PFSK-1 (cell line): ENCODE data around the gene MOV10.

ENCODE experiments used
- FOXP2 ChIP-seq: optimal IDR thresholded peaks from 2 replicates; pipeline ENCODE3; 2011; ENCODE audit warnings: borderline replicate concordance, control low read depth, inconsistent platforms; ENCODE audit not compliant: insufficient read depth; ENCODE audit errors: extremely low read length, extremely low read depth
- POLR2AphosphoS5 ChIP-seq: IDR thresholded peaks from 2 replicates; pipeline ENCODE4 v1.6.1; 2012; ENCODE audit warnings: low read depth, mild to moderate bottlenecking, control low read depth, low read length, moderate library complexity
- SIN3A ChIP-seq: IDR thresholded peaks from 2 replicates; pipeline ENCODE4 v1.6.1; 2012; ENCODE audit warnings: mild to moderate bottlenecking, low read length, moderate library complexity, borderline replicate concordance; ENCODE audit not compliant: insufficient read depth
- TAF1 ChIP-seq: IDR thresholded peaks from 2 replicates; pipeline ENCODE4 v1.6.1; 2012; ENCODE audit warnings: low read length, control low read depth, borderline replicate concordance; ENCODE audit not compliant: insufficient read depth
- TF ChIP-seq, protein P1 (sequence below), 2 experiments: IDR thresholded peaks; 2 replicates each; pipeline versions ENCODE4 v1.6.1 to v1.8.0; 2011 to 2012; ENCODE audit warnings: low read depth in 2 of 2, low read length in 2 of 2, control low read depth in 1 of 2, inconsistent platforms in 1 of 2, mild to moderate bottlenecking in 1 of 2, moderate library complexity in 1 of 2; ENCODE audit not compliant: insufficient read depth in 1 of 2

MOV10 gene

DNA sequence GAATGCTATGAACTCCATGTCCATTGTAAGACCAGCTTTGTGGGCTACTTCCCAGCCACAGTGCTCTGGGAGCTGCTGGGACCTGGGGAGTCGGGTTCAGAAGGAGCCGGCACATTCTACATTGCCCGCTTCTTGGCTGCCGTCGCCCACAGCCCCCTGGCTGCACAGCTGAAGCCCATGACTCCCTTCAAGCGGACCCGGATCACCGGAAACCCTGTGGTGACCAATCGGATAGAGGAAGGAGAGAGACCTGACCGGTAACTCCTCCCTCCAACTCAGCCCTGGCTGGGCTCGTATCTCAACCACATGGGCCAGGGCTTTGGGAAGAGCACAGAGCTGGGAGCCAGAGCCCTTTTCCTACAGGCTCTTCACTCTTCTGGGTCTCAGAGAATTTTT, 15.4 kb downstream of the MOV10 start:
- TF ChIP-seq TAF1 (no peak), FOXP2 (no peak), POLR2AphosphoS5 (no peak), SIN3A (no peak)
- TF ChIP-seq, protein P1, sequence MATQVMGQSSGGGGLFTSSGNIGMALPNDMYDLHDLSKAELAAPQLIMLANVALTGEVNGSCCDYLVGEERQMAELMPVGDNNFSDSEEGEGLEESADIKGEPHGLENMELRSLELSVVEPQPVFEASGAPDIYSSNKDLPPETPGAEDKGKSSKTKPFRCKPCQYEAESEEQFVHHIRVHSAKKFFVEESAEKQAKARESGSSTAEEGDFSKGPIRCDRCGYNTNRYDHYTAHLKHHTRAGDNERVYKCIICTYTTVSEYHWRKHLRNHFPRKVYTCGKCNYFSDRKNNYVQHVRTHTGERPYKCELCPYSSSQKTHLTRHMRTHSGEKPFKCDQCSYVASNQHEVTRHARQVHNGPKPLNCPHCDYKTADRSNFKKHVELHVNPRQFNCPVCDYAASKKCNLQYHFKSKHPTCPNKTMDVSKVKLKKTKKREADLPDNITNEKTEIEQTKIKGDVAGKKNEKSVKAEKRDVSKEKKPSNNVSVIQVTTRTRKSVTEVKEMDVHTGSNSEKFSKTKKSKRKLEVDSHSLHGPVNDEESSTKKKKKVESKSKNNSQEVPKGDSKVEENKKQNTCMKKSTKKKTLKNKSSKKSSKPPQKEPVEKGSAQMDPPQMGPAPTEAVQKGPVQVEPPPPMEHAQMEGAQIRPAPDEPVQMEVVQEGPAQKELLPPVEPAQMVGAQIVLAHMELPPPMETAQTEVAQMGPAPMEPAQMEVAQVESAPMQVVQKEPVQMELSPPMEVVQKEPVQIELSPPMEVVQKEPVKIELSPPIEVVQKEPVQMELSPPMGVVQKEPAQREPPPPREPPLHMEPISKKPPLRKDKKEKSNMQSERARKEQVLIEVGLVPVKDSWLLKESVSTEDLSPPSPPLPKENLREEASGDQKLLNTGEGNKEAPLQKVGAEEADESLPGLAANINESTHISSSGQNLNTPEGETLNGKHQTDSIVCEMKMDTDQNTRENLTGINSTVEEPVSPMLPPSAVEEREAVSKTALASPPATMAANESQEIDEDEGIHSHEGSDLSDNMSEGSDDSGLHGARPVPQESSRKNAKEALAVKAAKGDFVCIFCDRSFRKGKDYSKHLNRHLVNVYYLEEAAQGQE (IDR thresholded peaks at IDR 0.05; ENCODE audit: insufficient read depth in 1 of 2, low read depth in 2 of 2, low read length in 2 of 2), result no peak

DNA sequence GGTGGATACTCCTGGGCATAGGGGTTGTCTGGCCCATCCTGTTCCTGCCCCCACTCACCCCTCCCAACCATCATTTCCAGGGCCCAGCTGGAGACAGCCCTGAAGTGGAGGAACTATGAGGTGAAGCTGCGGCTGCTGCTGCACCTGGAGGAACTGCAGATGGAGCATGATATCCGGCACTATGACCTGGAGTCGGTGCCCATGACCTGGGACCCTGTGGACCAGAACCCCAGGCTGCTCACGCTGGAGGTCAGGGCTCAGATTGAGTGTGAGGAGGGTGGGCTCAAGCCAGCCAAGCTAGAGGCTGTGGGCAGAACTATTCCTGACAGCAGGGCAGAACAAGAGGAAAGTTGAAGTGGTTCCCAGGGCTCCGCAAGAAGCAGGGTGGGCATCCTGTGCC, 18.2 kb downstream of the MOV10 start:
- TF ChIP-seq, protein P1 (IDR thresholded peaks at IDR 0.05; ENCODE audit: insufficient read depth in 1 of 2, low read depth in 2 of 2, low read length in 2 of 2), result no peak
- TF ChIP-seq POLR2AphosphoS5 (no peak), SIN3A (no peak), FOXP2 (no peak), TAF1 (no peak)

DNA sequence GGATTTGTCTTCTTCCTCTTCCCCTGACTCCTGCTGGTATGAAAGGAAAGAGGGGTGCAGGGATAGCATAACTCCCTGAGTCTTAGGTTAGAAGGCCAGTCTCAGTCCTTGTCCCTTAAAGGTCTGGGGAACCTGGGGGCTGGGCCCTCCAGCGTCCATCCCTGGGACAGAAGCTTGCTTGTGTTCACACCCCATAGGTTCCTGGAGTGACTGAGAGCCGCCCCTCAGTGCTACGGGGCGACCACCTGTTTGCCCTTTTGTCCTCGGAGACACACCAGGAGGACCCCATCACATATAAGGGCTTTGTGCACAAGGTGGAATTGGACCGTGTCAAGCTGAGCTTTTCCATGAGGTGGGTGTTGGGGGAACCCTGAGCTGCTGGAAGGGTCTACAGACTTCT, 19.4 kb downstream of the MOV10 start:
- TF ChIP-seq, protein P1 (IDR thresholded peaks at IDR 0.05; ENCODE audit: insufficient read depth in 1 of 2, low read depth in 2 of 2, low read length in 2 of 2), result no peak
- TF ChIP-seq SIN3A (no peak), TAF1 (no peak), FOXP2 (no peak), POLR2AphosphoS5 (no peak)

DNA sequence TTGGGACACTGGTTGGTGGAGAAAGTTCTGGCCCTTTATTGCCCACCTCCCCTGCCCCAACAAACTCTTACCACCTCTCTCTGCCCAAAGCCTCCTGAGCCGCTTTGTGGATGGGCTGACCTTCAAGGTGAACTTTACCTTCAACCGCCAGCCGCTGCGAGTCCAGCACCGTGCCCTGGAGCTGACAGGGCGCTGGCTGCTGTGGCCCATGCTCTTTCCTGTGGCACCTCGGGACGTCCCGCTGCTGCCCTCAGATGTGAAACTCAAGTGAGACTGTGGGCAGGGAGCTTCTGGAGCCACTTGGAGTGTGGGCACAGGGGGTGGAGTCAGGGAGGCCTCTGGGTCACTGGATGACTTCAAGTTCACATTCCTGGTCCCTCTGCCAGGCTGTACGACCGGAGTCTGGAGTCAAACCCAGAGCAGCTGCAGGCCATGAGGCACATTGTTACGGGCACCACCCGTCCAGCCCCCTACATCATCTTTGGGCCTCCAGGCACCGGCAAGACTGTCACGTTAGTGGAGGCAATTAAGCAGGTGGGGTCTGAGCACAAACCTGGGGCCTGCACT, 20.0 kb downstream of the MOV10 start:
- TF ChIP-seq TAF1 (no peak), FOXP2 (no peak), SIN3A (no peak), POLR2AphosphoS5 (no peak)
- TF ChIP-seq, protein P1 (IDR thresholded peaks at IDR 0.05; ENCODE audit: insufficient read depth in 1 of 2, low read depth in 2 of 2, low read length in 2 of 2), result no peak
